Measurements from ENCODE around the gene SCGB1C2.

DNA sequence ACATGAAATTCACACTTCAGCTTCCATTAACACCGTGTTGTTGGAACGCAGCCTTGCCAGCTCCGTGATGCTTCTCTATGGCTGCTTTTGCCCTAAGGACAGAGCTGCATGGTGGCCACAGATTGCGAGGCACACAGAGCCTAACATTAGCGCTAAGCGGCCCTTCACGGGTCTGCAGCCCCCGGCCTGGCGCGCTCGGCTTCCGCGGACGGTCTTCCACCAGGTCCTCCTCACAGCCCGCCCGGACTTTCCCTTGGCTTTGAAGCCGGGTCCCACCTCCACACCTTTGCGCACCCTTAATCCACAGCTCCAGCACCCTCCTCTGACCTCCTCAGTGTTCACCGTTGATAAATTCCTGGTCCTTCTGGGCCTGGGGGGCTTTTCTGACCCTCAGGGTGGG lies 19.6 kb downstream of the SCGB1C2 start:
- TF ChIP-seq CTCF (conservative IDR thresholded peaks at IDR 0.05; ENCODE audit: low read length) (no peak), EZH2phosphoT487 (IDR thresholded peaks at IDR 0.05; ENCODE audit: borderline replicate concordance) (no peak)

Data from Loucy (cell line).